ENCODE data around the gene AGAP1. TPM values are rescaled to one million over a fixed set of nuclear protein-coding genes. Genes with fewer than 3 reads are reported as not detected.

AGAP1 gene
- polyA plus RNA-seq, 4 donors = 9.8 to 19.2 (median 15.5) TPM

DNA sequence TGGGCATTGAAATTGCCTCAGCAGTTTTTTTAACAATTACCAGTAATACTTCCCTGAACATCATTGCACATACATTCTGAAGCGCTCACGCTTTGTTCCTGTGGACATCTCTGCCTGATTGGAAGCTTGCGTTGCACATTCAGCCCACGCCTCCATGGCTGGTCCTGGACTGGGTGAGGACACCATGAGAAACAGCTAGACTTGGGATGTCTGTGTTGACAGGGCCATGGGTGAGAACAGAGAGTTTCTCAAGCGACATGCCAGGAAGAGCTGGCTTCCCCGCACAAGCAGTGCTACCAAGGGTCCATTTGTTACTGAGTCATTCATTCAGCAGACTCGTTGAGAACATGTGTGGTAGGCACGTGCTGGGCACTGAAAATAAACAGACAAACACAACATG lies 508.0 kb downstream of the AGAP1 start:
- 89 to 98% (median 92%) methylated on average over 8 of the region's 8 CpGs for WGBS, 3 donors
- H3K4me3 ChIP-seq (ENCODE audit: low read depth in 1 of 3, low read length in 3 of 3) = no peak overlapping the region
- peaks cover 0 to 24% (median 2%) of the 10 kb centered on the region in 3 donors for H3K36me3 ChIP-seq (ENCODE audit: control insufficient read depth in 3 of 3, insufficient read depth in 2 of 3, low read depth in 1 of 3, low read length in 3 of 3)
- peaks cover 0 to 6% of the 10 kb centered on the region in 2 donors for H3K9me3 ChIP-seq (ENCODE audit: control insufficient read depth in 2 of 2, insufficient read depth in 1 of 2, low read depth in 1 of 2, low read length in 1 of 2)
- no peaks in the 10 kb centered on the region for H3K4me1 ChIP-seq (ENCODE audit: control insufficient read depth in 3 of 3, insufficient read depth in 2 of 3, low read depth in 1 of 3, low read length in 2 of 3)
- FAIRE-seq (no peak), DNase-seq (no peak)
- no peak overlapping the region for H3K27ac ChIP-seq (ENCODE audit: low read depth in 1 of 3, low read length in 2 of 3)
- H3K27me3 ChIP-seq (ENCODE audit: control insufficient read depth in 3 of 3, insufficient read depth in 3 of 3, low read length in 3 of 3) = no peaks in the 10 kb centered on the region

DNA sequence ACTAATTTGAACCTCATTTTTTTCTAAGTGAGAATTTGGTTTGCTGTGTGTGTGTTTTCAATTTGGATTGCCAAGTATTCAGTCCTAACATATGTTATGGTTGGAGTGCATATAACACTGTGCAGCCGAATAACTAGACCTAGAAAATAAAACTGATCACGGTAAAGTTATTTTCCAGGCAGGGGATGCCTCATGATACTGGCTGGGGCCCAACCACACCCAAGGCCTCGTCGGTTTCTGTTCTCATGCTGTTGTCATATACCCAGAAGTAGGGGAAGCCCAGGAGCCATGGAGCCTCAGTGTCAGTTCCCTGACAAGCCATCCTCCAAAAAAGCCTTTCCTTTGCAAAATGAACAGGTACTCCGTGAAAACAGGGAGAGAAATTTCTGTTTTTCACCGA lies 514.2 kb downstream of the AGAP1 start:
- no peak for DNase-seq
- Histone ChIP-seq H3K4me1 (ENCODE audit: control insufficient read depth in 3 of 3, insufficient read depth in 2 of 3, low read depth in 1 of 3, low read length in 2 of 3) (no peaks in the 10 kb centered on the region), H3K27me3 (ENCODE audit: control insufficient read depth in 3 of 3, insufficient read depth in 3 of 3, low read length in 3 of 3) (no peaks in the 10 kb centered on the region), H3K9me3 (ENCODE audit: control insufficient read depth in 2 of 2, insufficient read depth in 1 of 2, low read depth in 1 of 2, low read length in 1 of 2) (peaks cover 0 to 6% of the 10 kb centered on the region in 2 donors), H3K4me3 (ENCODE audit: low read depth in 1 of 3, low read length in 3 of 3) (no peak overlapping the region), H3K27ac (ENCODE audit: low read depth in 1 of 3, low read length in 2 of 3) (no peak overlapping the region), H3K36me3 (ENCODE audit: control insufficient read depth in 3 of 3, insufficient read depth in 2 of 3, low read depth in 1 of 3, low read length in 3 of 3) (peaks cover 0 to 10% (median 2%) of the 10 kb centered on the region in 3 donors)
- WGBS, 3 donors = 80 to 88% (median 85%) methylated on average over 6 of the region's 6 CpGs
- FAIRE-seq = no peak

DNA sequence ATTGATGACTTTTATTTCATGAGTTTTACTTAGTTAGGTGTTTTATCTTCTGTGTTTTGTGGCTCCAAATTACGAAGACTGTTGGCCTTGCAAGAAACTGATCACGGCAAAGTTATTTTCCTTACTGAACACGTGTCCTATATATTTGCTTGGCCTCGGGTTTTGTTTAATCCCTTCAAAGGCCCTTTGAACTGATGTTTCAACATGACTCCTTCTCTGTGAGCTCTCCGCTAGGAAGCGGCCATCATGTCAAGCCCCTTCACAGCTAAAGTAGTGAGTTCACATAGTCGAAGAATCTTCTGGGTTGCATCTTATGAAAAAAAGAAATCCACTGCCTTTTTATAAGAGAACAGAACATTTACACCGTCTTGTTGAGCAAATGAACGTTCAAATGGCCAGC lies 515.0 kb downstream of the AGAP1 start:
- Histone ChIP-seq H3K36me3 (ENCODE audit: control insufficient read depth in 3 of 3, insufficient read depth in 2 of 3, low read depth in 1 of 3, low read length in 3 of 3) (peaks cover 0 to 5% (median 0%) of the 10 kb centered on the region in 3 donors), H3K4me3 (ENCODE audit: low read depth in 1 of 3, low read length in 3 of 3) (no peak overlapping the region), H3K27me3 (ENCODE audit: control insufficient read depth in 3 of 3, insufficient read depth in 3 of 3, low read length in 3 of 3) (no peaks in the 10 kb centered on the region), H3K9me3 (ENCODE audit: control insufficient read depth in 2 of 2, insufficient read depth in 1 of 2, low read depth in 1 of 2, low read length in 1 of 2) (peaks cover 0 to 6% of the 10 kb centered on the region in 2 donors), H3K4me1 (ENCODE audit: control insufficient read depth in 3 of 3, insufficient read depth in 2 of 3, low read depth in 1 of 3, low read length in 2 of 3) (no peaks in the 10 kb centered on the region), H3K27ac (ENCODE audit: low read depth in 1 of 3, low read length in 2 of 3) (no peak overlapping the region)
- WGBS, 3 donors = 88 to 93% (median 92%) methylated on average over 9 of the region's 9 CpGs
- FAIRE-seq (no peak), DNase-seq (no peak)

DNA sequence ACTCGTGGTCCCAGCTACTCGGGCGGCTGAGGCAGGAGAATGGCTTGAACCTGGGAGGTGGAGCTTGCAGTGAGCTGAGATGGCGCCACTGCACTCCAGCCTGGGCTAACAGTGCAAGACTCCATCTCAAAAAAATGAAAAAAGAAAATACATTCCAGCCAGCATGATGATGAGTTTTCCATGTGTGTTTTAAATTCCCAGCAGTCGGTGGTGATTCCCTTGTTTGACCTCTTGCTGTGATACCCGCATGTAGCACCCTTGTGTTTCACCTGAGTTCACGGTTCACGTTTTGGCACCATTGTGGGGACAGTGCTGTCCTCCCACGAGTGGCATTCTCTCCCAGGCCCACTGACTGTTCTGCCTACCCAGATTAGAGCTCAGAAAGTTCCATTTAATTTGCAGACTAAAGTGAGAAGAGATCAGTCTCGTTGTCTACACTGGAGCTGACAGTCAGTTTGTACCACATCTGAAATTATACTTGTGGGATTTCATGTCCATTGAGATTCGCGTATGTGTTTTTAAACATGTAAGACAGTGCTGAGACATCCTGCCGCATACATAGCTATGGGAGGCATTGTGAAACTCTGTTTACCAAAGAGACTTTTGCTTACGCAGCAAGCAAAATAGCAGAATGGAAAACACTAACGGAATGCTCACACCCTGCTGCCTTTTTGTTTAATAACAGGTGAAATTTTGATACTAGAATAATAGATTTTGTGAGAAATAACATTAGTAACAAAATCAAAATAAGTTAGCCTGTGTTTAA lies 517.3 kb downstream of the AGAP1 start:
- FAIRE-seq = no peak
- no peaks in the 10 kb centered on the region for H3K27me3 ChIP-seq (ENCODE audit: control insufficient read depth in 3 of 3, insufficient read depth in 3 of 3, low read length in 3 of 3)
- no peak overlapping the region for H3K4me3 ChIP-seq (ENCODE audit: low read depth in 1 of 3, low read length in 3 of 3)
- peaks cover 0 to 1% of the 10 kb centered on the region in 2 donors for H3K9me3 ChIP-seq (ENCODE audit: control insufficient read depth in 2 of 2, insufficient read depth in 1 of 2, low read depth in 1 of 2, low read length in 1 of 2)
- 87 to 89% (median 89%) methylated on average over 15 of the region's 15 CpGs for WGBS, 3 donors
- no peak overlapping the region for H3K27ac ChIP-seq (ENCODE audit: low read depth in 1 of 3, low read length in 2 of 3)
- H3K4me1 ChIP-seq (ENCODE audit: control insufficient read depth in 3 of 3, insufficient read depth in 2 of 3, low read depth in 1 of 3, low read length in 2 of 3) = no peaks in the 10 kb centered on the region
- peaks cover 0 to 5% (median 0%) of the 10 kb centered on the region in 3 donors for H3K36me3 ChIP-seq (ENCODE audit: control insufficient read depth in 3 of 3, insufficient read depth in 2 of 3, low read depth in 1 of 3, low read length in 3 of 3)
- DNase-seq = no peak

DNA sequence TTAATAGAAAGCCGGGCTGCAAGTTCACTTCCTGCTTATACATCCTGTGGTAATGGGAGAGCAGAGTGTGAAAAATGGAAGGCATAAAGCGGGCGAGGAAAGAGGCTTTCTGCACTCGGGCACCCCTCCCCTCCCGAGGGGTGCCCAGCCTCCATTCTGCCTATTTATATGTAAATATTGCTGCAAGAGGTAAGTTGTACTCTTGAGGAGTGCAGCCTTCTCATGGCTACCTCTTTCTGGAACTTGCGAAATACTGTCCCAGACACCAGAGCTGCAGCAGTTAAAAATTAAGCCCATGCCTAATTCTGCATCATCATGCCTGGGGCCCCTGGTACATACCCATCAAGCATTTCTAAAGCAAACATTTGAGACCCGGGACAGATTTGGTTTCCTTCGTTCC lies 518.3 kb downstream of the AGAP1 start:
- Histone ChIP-seq H3K27me3 (ENCODE audit: control insufficient read depth in 3 of 3, insufficient read depth in 3 of 3, low read length in 3 of 3) (no peaks in the 10 kb centered on the region), H3K36me3 (ENCODE audit: control insufficient read depth in 3 of 3, insufficient read depth in 2 of 3, low read depth in 1 of 3, low read length in 3 of 3) (peaks cover 0 to 5% (median 0%) of the 10 kb centered on the region in 3 donors), H3K4me1 (ENCODE audit: control insufficient read depth in 3 of 3, insufficient read depth in 2 of 3, low read depth in 1 of 3, low read length in 2 of 3) (no peaks in the 10 kb centered on the region), H3K4me3 (ENCODE audit: low read depth in 1 of 3, low read length in 3 of 3) (no peak overlapping the region), H3K27ac (ENCODE audit: low read depth in 1 of 3, low read length in 2 of 3) (no peak overlapping the region), H3K9me3 (ENCODE audit: control insufficient read depth in 2 of 2, insufficient read depth in 1 of 2, low read depth in 1 of 2, low read length in 1 of 2) (no peaks in the 10 kb centered on the region)
- WGBS, 3 donors = 76 to 86% (median 80%) methylated on average over 8 of the region's 8 CpGs
- FAIRE-seq = no peak
- DNase-seq = no peak

DNA sequence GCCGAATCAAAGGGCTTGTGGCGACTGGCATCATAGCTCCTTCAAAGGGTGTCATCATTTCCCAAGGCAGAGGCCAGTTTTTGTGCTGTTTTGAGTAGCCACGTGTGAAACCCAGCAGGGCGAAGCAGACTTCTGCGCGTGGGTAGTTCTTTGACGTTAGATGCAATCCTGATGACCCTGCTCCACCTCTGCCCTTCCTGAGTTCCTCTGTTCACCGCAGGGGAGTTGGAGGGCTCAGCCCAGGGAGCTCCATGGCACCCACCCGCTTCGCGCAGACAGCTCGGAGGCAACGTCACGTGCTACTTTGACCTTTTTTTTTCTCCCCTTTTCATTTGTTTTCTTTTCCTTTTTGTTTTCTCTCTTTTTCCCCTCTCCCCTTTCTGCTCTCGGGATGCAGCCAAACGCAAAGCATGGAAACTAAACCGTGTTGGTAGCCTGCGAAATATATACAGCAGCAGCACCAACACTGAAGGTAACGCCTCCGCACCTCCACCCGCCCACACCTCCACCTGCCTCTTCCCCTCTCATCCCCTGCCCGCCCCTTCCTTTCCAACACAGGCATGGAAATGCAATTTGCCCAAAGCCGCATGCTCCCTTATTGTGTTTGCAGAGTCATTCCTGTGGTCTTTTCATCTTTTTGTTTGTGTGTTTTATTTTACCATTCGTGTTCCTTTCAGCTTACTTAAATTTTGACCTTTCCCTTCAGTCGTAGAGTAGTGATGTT lies 520.7 kb downstream of the AGAP1 start:
- no peak for FAIRE-seq
- peaks cover 0 to 11% (median 0%) of the 10 kb centered on the region in 3 donors for H3K36me3 ChIP-seq (ENCODE audit: control insufficient read depth in 3 of 3, insufficient read depth in 2 of 3, low read depth in 1 of 3, low read length in 3 of 3)
- whole genome bisulfite sequencing, 3 donors = 69 to 81% (median 70%) methylated on average over 25 of the region's 25 CpGs

DNA sequence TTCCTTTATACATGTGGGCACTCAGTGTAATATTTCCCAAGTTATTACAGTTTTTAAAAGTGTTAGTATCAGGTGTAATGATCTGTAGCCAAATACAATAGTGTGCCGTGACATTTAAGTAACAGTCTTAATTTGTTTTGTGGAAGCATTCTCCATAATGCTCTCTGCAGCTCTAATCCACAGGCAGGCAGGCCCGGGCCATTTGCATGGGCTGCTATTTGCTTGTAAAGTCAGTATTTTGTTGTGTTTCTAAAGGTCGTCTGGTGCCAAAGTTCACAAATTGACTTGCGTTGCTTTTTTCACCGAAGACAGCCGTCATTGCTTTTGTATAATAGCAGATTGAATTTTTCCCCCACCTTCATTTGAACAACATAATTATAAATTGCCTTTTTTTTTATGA lies 521.3 kb downstream of the AGAP1 start:
- no peak for FAIRE-seq
- 80 to 90% (median 88%) methylated on average over 6 of the region's 6 CpGs for WGBS, 3 donors

More for the DNA sequence above, 520.7 kb downstream of the AGAP1 start:
- Histone ChIP-seq H3K9me3 (ENCODE audit: control insufficient read depth in 2 of 2, insufficient read depth in 1 of 2, low read depth in 1 of 2, low read length in 1 of 2) (no peaks in the 10 kb centered on the region), H3K27me3 (ENCODE audit: control insufficient read depth in 3 of 3, insufficient read depth in 3 of 3, low read length in 3 of 3) (no peaks in the 10 kb centered on the region), H3K4me1 (ENCODE audit: control insufficient read depth in 3 of 3, insufficient read depth in 2 of 3, low read depth in 1 of 3, low read length in 2 of 3) (no peaks in the 10 kb centered on the region), H3K27ac (ENCODE audit: low read depth in 1 of 3, low read length in 2 of 3) (no peak overlapping the region), H3K4me3 (ENCODE audit: low read depth in 1 of 3, low read length in 3 of 3) (no peak overlapping the region)
- DNase-seq = no peak

DNA sequence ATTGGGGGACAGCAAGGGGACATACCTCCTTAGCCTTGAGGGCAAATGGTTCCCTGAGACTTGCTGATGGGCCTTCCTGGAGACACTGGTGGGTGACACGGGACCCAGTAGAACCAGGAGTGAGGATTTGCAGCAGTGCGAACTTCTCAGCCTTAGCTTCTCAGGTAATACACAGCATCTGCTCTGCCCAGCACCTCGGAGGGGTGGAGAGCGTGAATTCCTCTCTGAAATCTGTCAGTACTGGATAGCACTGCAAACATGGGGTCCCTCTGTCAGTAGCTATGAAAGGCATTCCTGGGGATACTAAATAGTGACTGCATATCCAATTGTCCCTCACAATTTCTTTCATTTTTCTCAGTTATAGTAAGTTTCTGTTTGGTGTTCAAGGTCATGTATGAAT lies 522.7 kb downstream of the AGAP1 start:
- no peak for DNase-seq
- FAIRE-seq = no peak
- H3K4me1 ChIP-seq (ENCODE audit: control insufficient read depth in 3 of 3, insufficient read depth in 2 of 3, low read depth in 1 of 3, low read length in 2 of 3) = no peaks in the 10 kb centered on the region
- no peak overlapping the region for H3K4me3 ChIP-seq (ENCODE audit: low read depth in 1 of 3, low read length in 3 of 3)
- 92 to 94% (median 92%) methylated on average over 4 of the region's 4 CpGs for WGBS, 3 donors
- no peak overlapping the region for H3K27ac ChIP-seq (ENCODE audit: low read depth in 1 of 3, low read length in 2 of 3)
- H3K9me3 ChIP-seq (ENCODE audit: control insufficient read depth in 2 of 2, insufficient read depth in 1 of 2, low read depth in 1 of 2, low read length in 1 of 2) = no peaks in the 10 kb centered on the region
- H3K36me3 ChIP-seq (ENCODE audit: control insufficient read depth in 3 of 3, insufficient read depth in 2 of 3, low read depth in 1 of 3, low read length in 3 of 3) = peaks cover 0 to 17% (median 0%) of the 10 kb centered on the region in 3 donors
- H3K27me3 ChIP-seq (ENCODE audit: control insufficient read depth in 3 of 3, insufficient read depth in 3 of 3, low read length in 3 of 3) = no peaks in the 10 kb centered on the region

More for the DNA sequence above, 521.3 kb downstream of the AGAP1 start:
- no peak for DNase-seq
- peaks cover 0 to 14% (median 0%) of the 10 kb centered on the region in 3 donors for H3K36me3 ChIP-seq (ENCODE audit: control insufficient read depth in 3 of 3, insufficient read depth in 2 of 3, low read depth in 1 of 3, low read length in 3 of 3)
- H3K4me1 ChIP-seq (ENCODE audit: control insufficient read depth in 3 of 3, insufficient read depth in 2 of 3, low read depth in 1 of 3, low read length in 2 of 3) = no peaks in the 10 kb centered on the region
- no peak overlapping the region for H3K4me3 ChIP-seq (ENCODE audit: low read depth in 1 of 3, low read length in 3 of 3)
- no peaks in the 10 kb centered on the region for H3K27me3 ChIP-seq (ENCODE audit: control insufficient read depth in 3 of 3, insufficient read depth in 3 of 3, low read length in 3 of 3)
- no peak overlapping the region for H3K27ac ChIP-seq (ENCODE audit: low read depth in 1 of 3, low read length in 2 of 3)
- no peaks in the 10 kb centered on the region for H3K9me3 ChIP-seq (ENCODE audit: control insufficient read depth in 2 of 2, insufficient read depth in 1 of 2, low read depth in 1 of 2, low read length in 1 of 2)
